Sigmoid colon (tissue), 7 donors: ENCODE measurements around the gene TXNRD2. TPM values are rescaled to one million over a fixed set of nuclear protein-coding genes. Genes with fewer than 3 reads are reported as not detected.
"Not testable (repeated sequence)": the region's sequence is repeated elsewhere in the genome, so short reads cannot be mapped to it uniquely, and the experiment has no call there.

Experiments
- DNase-seq: peaks from one replicate; pipeline ENCODE4 v3.0.0-alpha.2; 2019
- H3K27ac ChIP-seq, 4 donors: fragments of 200-600 bp; sonication (generic); one replicate each; pipeline ENCODE4 v1.5.1; 2016 to 2019; ENCODE audit warnings: mild to moderate bottlenecking in 1 of 4
- H3K27me3 ChIP-seq, 3 donors: fragments of 200-600 bp; sonication (generic); one replicate each; pipeline ENCODE4 v1.5.1; 2019; ENCODE audit warnings: mild to moderate bottlenecking in 1 of 3
- H3K36me3 ChIP-seq, 4 donors: fragments of 200-600 bp; sonication (generic); one replicate each; pipeline ENCODE4 v1.5.1; 2016 to 2019
- H3K4me1 ChIP-seq, 4 donors: fragments of 200-600 bp; sonication (generic); one replicate each; pipeline ENCODE4 v1.5.1; 2017 to 2019
- H3K4me3 ChIP-seq, 4 donors: fragments of 200-600 bp; sonication (generic); one replicate each; pipeline ENCODE4 v1.5.1; 2017 to 2019; ENCODE audit warnings: mild to moderate bottlenecking in 2 of 4, moderate library complexity in 1 of 4
- H3K9me3 ChIP-seq, 4 donors: fragments of 200-600 bp in 3 of 4; sonication (generic) in 3 of 4; one replicate each; pipeline versions ENCODE4 v1.5.1 to v1.6.1; 2013 to 2019
- CTCF ChIP-seq, 4 experiments: fragments of 450-650 bp in 3 of 4; fragments of 200-600 bp in 1 of 4; IDR thresholded peaks; one replicate each; pipeline ENCODE4 v1.5.1; 2016 to 2019; ENCODE audit warnings: antibody characterized with exemption in 4 of 4, mild to moderate bottlenecking in 3 of 4, moderate library complexity in 2 of 4
- EP300 ChIP-seq, 4 donors: sonication (generic); formaldehyde crosslinking; IDR thresholded peaks; one replicate each; pipeline ENCODE4 v1.6.1; 2017; ENCODE audit warnings: antibody characterized with exemption in 4 of 4
- POLR2A ChIP-seq, 2 donors: fragments of 450-650 bp; IDR thresholded peaks; one replicate each; pipeline ENCODE4 v1.6.1; 2016; ENCODE audit warnings: antibody characterized with exemption in 2 of 2, mild to moderate bottlenecking in 2 of 2, moderate library complexity in 2 of 2
- POLR2AphosphoS5 ChIP-seq, 4 donors: sonication (generic); formaldehyde crosslinking; IDR thresholded peaks; one replicate each; pipeline ENCODE4 v1.6.1; 2017; ENCODE audit warnings: antibody characterized with exemption in 4 of 4
- WGBS, 2 donors: extraction: QIAGEN DNeasy Blood & Tissue Kit; methylation state at CpG; one replicate each; pipeline ENCODE4 v1.1.7; 2013; 5-methylcytosine and 5-hydroxymethylcytosine counted together
- intact Hi-C: fragments of 100-400 bp; cut with DNase I; formaldehyde crosslinking; loops from one replicate; pipeline ENCODE4 v1.15.1; 2023
- polyA plus RNA-seq, 3 donors: library from polyadenylated mRNA; stranded (reverse); fragments of 200-250 nt; gene quantifications; one replicate each; pipeline ENCODE4 v1.2.3, GENCODE V29; 2013
- total RNA-seq, 4 donors: library from RNA; depleted of rRNA; stranded (reverse); fragments of >200 nt; gene quantifications; one replicate each; pipeline ENCODE4 v1.1.0, GENCODE V29; 2016
- donor health status: healthy with polysubstance abuse.
- donor health status: Bipolar disorder and iron deficiency.
- donor health status: healthy.

TXNRD2 gene
- total and polyA plus RNA-seq, 7 donors = 13.2 to 29.6 (median 18.3) TPM

GRCh38 chr22:19937616-19938473, 3.8 kb downstream of the TXNRD2 start:
- Histone ChIP-seq H3K4me3 (no peak overlapping the region), H3K36me3 (peaks cover 0 to 4% (median 0%) of the 10 kb centered on the region in 4 donors), H3K27ac (peak overlapping the region in 1 of 4 donors; percentile 30), H3K27me3 (no peaks in the 10 kb centered on the region), H3K4me1 (peaks cover 0 to 36% (median 27%) of the 10 kb centered on the region in 4 donors), H3K9me3 (no peaks in the 10 kb centered on the region)
- TF ChIP-seq CTCF (IDR thresholded peaks at IDR 0.05) = no peak
- TF ChIP-seq POLR2AphosphoS5 (IDR thresholded peaks at IDR 0.05) = no peak
- no peak for TF ChIP-seq EP300 (IDR thresholded peaks at IDR 0.05)
- TF ChIP-seq POLR2A (IDR thresholded peaks at IDR 0.05) = no peak
- no peak for DNase-seq
- WGBS, 2 donors = 78 to 86% methylated on average over 16 of the region's 16 CpGs
- intact Hi-C loops = no loop called here

DNA sequence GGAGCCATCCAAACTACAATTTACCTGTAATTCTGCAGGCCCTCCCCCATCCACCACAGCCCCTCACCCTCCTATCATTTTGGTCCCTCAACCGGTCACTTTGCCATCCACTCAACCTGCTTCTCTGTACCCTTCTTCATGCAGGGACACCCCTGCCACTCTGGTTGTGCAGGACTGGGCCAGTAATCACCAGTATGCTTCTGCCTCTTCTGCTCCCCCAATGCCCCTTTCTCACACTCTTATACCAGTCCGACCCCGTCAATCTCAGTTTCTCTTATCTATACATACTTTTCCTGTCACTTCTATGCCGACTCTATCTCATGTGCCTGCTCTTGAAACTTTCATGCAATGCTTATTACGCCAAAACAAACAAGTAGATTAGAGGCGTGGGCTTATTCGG, 5.1 kb downstream of the TXNRD2 start:
- H3K4me3 ChIP-seq = no peak overlapping the region
- no peak for DNase-seq
- no peak overlapping the region for H3K27ac ChIP-seq
- WGBS, 2 donors = 95 to 97% methylated on average over 7 of the region's 7 CpGs
- no peaks in the 10 kb centered on the region for H3K27me3 ChIP-seq
- intact Hi-C loops = no loop called here
- TF ChIP-seq EP300 (IDR thresholded peaks at IDR 0.05) = no peak
- TF ChIP-seq POLR2AphosphoS5 (IDR thresholded peaks at IDR 0.05) = no peak
- TF ChIP-seq CTCF (IDR thresholded peaks at IDR 0.05) = no peak
- TF ChIP-seq POLR2A (IDR thresholded peaks at IDR 0.05) = no peak
- H3K36me3 ChIP-seq = peaks cover 0 to 4% (median 0%) of the 10 kb centered on the region in 4 donors
- peaks cover 0 to 28% (median 22%) of the 10 kb centered on the region in 4 donors for H3K4me1 ChIP-seq
- H3K9me3 ChIP-seq = no peaks in the 10 kb centered on the region

- DNase-seq, H3K27ac ChIP-seq, H3K36me3 ChIP-seq, intact Hi-C loops, H3K4me3 ChIP-seq, H3K9me3 ChIP-seq, H3K27me3 ChIP-seq: not testable (repeated sequence)
- WGBS, 2 donors = 93 to 95% methylated on average over 11 of the region's 11 CpGs
- H3K4me1 ChIP-seq = peaks cover 0 to 18% (median 12%) of the 10 kb centered on the region in 4 donors
These were observed 6.4 kb downstream of the TXNRD2 start for GRCh38 chr22:19935123-19935718.

GRCh38 chr22:19933341-19934241, 8.0 kb downstream of the TXNRD2 start:
- 86 to 90% methylated on average over 9 of the region's 9 CpGs for WGBS, 2 donors
- intact Hi-C loops = no loop called here
- H3K4me1 ChIP-seq = peaks cover 0 to 12% (median 8%) of the 10 kb centered on the region in 4 donors
- DNase-seq = no peak
- H3K27me3 ChIP-seq = no peaks in the 10 kb centered on the region
- no peak overlapping the region for H3K27ac ChIP-seq
- peaks cover 0 to 10% (median 0%) of the 10 kb centered on the region in 4 donors for H3K36me3 ChIP-seq
- H3K4me3 ChIP-seq = no peak overlapping the region
- H3K9me3 ChIP-seq = no peaks in the 10 kb centered on the region
- TF ChIP-seq EP300 (IDR thresholded peaks at IDR 0.05) (no peak), POLR2AphosphoS5 (IDR thresholded peaks at IDR 0.05) (no peak), CTCF (IDR thresholded peaks at IDR 0.05) (no peak), POLR2A (IDR thresholded peaks at IDR 0.05) (no peak)
